Stimulated activated CD8-positive, alpha-beta memory T cell treated with anti-CD3 and anti-CD28 coated beads, Interleukin-4, amount 100 ng/mL, for 4 hours (primary cell): Measurements from ENCODE around the gene UVSSA.
A peak's percentile ranks its signal among the peaks of the same experiment; 100 is the strongest.

ENCODE experiments used
- DNase-seq, 2 donors: peaks; one replicate each; pipeline ENCODE4 v3.0.0-alpha.2; 2020; ENCODE audit warnings: low read depth in 2 of 2, low spot score in 1 of 2

Gene UVSSA

DNA sequence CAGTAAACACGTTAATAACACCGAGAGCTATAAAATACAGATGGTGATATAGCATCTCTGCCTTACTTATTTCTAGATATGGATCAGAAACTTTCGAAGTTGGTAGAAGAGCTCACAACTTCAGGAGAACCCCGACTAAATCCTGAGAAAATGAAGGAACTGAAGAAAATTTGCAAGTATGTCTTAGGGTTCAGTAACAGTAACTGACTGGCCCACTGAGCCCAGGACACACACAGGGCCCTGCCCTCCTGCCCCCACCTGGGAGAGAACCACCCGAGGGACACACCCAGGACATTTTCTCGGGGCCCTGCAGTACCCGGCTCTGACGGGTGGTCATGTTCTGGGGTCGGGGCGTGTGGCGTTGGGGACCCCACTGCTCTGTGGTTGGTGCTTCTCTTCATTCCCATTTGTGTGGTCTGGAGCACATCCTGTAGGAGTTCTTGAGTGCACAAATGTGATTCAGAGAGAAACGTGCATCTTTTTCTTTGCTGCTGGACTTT, 1.1 kb downstream of the UVSSA start:
- no peak for DNase-seq

DNA sequence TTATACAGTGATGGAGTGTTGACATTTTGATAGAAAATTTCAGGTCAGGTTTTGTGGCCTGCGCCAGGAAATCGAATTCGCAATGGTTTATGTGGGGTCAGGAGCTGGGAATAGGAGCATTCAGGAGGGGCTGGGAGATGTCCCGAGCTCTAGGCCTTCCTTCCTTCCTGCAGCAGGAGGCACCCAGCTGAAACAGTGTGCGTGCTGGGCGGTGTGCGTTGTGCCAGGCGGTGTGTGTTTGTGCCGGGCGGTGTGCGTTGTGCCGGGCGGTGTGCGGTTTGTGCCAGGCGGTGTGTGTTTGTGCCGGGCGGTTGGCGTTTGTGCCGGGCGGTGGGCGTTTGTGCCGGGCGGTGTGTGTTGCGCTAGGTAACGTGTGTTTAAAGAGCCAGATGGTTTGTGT, 1.7 kb downstream of the UVSSA start:
- no peak for DNase-seq

DNA sequence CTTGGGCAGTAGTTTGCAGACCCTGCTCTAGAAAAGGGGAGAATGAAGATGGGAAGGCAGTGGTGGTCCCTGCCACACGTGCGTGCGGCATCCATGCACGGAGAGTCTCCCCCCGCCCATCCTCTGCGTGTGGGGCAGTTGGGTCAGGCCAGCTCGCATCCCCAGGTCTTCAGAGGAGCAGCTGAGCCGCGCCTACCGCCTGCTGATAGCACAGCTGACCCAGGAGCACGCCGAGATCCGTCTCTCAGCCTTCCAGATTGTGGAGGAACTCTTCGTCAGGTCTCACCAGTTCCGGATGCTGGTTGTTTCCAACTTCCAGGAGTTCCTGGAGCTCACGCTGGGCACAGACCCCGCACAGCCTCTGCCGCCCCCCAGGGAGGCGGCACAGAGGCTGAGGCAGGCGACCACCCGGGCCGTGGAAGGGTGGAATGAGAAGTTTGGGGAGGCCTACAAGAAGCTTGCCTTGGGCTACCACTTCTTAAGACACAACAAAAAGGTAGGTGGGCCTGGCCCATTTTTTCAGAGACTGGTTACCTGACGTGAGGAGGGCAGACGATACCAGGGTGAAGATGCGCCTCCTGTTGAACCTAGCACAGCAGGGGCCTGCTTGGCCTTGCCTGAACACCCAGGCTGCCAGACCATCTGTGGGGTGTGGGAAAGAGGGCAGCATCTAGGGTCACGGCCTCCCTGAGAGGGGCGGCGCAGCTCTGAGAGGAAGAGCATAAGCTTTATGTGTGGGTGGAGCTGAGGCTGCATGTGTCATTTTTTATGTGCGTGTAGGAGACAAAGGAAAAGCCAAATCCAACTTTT, 2.6 kb downstream of the UVSSA start:
- DNase-seq, result no peak

GRCh38 chr4:1350169-1350520, 3.1 kb downstream of the UVSSA start:
- no peak for DNase-seq

GRCh38 chr4:1351854-1352566, 5.0 kb downstream of the UVSSA start:
- peak; percentile 63 to 92 for DNase-seq

DNA sequence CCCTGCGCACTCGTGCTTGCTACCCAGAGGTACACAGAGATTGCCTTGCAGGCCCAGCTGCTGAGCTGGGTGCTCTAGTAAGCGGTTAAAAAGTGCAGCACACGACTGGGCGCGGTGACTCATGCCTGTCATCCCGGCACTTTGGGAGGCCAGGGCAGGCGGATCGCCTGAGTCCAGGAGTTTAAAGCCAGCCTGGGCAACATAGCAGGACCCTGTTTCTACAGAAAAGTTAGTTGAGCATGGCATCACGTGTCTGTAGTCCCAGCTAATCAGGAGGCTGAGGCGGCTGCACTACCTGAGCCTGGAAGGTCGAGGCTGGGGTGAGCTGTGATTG, 5.5 kb downstream of the UVSSA start:
- no peak for DNase-seq

DNA sequence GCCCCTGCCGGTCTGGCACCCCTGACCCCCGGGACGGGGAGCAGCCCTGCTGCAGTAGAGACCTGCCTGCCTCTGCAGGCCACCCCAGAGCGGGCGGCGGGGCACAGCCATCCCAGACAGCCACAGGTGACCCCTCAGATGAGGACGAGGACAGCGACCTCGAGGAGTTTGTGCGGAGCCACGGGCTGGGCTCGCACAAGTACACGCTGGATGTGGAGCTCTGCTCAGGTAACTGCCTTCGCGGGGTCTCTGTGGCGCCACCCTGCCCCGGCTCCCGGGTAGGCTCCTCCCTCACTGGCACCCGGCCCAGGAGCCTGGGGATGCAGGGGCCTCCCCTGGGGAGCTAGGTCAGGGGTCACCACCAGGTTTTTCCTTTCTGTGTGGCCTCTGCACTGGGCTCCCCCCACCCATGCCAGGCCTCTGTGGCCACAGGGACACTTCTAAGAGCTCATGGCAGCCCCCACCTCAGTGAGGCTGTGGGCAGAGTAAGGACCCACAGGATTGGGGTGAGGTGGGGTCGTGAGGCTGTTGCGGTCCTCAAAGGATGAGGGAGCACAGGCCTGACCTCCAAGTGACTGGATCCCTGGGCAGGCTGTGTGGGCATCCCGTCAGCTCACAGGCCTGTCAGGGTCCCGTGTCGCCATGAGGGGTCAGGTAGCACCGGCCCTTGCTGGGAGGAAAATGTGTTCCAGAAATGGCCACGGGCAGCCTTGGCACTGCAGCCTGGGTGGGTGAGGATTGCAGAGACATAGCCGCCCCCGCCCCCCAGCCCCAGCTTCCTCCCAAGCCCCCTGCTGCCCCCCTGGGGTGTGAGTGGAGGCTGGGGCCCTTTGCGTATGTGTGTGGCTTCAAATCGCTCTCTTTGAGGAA, 6.4 kb downstream of the UVSSA start:
- no peak for DNase-seq

- DNase-seq, result no peak
These were observed 7.4 kb downstream of the UVSSA start for GRCh38 chr4:1354136-1354982.

- no peak for DNase-seq
These were observed 7.9 kb downstream of the UVSSA start for GRCh38 chr4:1354983-1355275.

DNA sequence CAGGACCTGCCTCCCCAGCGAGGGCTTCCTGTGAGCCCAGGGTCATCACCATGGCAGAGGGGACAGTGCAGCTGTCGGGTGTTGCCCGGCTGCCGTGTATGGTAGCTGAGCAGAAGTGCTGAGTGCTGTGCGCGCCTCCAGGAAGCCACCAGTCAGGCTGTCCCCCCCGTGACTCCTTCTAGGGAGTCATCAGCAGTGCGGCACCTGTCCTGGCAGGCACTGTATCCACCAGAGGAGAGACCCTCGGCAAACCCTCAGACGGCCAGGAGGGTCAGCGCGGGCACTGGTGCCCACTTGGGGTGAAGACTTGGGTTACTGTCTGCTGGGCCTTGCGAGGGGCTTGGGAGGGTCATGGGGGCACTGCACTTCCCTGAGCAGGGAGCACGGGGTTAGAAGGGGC, 8.4 kb downstream of the UVSSA start:
- no peak for DNase-seq

- DNase-seq, result no peak
These were observed 9.4 kb downstream of the UVSSA start for GRCh38 chr4:1356181-1356998.

- no peak for DNase-seq
These were observed 10.6 kb downstream of the UVSSA start for GRCh38 chr4:1357356-1358248.

DNA sequence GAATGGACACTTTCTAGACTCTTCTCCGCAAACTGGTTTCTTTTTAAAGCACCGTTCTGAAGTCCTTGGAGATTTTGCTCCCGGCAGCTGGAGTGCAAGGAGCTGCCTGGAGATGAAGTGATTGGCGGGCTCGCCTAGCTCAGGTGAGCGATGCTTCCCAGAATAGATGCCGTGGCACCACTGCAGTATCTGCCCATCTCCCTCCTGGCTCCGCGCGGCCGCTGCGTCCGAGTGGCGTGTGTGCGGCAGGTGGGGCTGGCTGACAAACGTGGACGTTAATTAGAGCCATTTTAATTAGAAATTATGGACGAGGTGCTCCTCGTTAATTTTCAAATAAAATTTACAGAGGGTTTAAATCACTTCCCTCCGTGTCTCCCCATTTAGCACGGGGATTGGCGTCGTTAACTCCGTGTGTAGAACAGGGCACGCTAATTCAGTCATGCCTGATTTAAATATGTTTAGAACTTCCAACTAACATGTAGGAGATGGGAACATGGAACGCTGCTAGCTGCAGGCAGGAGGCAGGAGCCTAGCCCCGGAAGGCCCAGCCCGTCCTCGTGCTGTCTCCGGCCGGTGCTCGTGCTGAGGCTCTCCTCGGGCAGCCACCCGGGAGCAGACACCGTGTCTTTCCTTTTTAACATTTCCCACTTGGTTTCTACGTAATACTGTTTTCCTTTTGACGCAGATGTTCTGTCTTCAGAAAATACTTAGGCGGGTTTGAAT, 11.6 kb downstream of the UVSSA start:
- no peak for DNase-seq

DNA sequence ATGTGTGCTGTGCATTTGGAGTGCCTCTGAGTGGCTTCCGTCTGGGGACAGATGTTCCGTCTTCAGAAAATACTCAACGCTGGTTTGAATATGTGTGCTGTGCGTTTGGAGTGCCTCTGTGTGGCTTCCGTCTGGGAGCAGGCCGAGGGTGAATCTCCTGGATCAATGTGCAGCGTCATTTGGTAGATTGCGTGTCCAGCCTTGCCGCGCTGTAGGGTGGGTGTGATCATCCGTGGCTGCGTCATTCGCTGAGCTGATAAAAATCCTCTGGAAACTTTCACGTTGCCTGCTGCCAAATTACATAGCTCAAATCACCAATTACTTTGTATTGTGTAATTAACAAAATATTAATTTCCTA, 12.1 kb downstream of the UVSSA start:
- DNase-seq, result no peak

- no peak for DNase-seq
These were observed 13.0 kb downstream of the UVSSA start for GRCh38 chr4:1359976-1360375.

- no peak for DNase-seq
These were observed 13.6 kb downstream of the UVSSA start for GRCh38 chr4:1360423-1361283.

DNA sequence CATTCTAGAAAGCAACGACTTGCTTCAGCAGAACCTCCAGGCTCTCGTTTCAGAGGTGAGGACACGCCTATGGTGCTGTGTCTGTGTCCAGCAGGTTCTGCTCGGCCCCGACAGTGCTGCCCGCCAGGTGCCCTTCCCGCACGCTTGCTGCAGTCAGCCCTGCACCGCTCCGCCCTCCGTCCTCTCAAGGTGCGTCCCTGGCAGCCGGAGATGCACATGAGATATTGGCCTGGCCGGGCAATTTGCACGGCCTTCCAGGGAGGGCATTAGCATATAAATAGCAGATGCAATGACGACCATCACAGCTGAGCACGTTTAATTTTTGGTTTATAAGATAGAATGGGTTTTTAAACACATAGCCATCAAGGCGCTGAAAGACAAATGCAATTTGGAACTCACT, 14.4 kb downstream of the UVSSA start:
- no peak for DNase-seq

- no peak for DNase-seq
These were observed 15.0 kb downstream of the UVSSA start for GRCh38 chr4:1362046-1362445.
